GM21619 (cell line): Measurements from ENCODE around the gene VPS37C.
"Not testable (repeated sequence)": the region's sequence is repeated elsewhere in the genome, so short reads cannot be mapped to it uniquely, and the experiment has no call there.

ENCODE experiments used
- ATAC-seq: cut with Tn5 transposase; IDR thresholded peaks from one replicate; pipeline ENCODE4 v1.9.1; 2021; ENCODE audit not compliant: unreplicated experiment

The VPS37C gene

DNA sequence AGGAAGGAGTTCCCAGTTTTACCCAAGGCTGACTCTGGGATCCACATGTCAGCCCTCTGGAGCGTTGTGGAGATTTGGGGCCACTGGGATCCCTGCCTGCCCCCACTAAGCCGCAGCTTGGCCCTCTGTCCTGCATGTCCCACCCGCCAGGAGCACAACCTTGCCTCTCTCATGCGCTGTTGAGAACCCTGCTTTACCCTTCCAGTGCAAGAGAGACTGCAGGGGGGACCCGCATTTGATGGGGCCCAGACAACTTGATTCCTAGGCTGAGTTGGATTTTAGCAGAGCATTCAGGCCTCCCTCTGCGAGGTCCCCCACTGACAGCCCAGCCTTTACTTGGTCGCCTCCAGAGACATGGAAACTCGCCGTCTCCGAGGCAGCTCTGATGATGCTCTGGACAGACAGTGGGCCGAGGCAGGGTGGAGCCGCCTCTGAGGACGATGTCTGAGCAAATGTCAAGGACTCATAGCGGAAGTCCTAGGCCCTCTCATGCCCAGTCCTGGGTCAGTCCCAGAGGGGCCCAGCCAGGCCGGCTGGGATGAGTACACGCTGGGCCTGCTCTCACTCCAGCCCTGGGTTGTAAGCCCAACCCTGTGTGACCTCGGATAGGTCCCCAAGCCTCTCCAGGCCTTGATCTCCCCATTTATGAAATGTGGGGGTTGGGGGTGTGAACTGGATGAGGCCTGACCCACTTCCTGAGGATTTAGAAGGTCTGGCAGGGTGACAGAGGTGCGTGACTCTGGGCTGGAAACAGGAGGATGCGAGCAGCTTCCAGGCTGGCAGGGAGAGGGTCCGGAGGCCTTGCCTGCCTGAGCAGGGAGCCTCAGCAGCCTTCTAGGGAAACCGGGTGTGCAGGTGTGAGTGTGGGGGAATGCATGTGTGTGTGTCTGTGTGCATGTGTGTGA, 58.3 kb downstream of the VPS37C start:
- ATAC-seq = no peak

DNA sequence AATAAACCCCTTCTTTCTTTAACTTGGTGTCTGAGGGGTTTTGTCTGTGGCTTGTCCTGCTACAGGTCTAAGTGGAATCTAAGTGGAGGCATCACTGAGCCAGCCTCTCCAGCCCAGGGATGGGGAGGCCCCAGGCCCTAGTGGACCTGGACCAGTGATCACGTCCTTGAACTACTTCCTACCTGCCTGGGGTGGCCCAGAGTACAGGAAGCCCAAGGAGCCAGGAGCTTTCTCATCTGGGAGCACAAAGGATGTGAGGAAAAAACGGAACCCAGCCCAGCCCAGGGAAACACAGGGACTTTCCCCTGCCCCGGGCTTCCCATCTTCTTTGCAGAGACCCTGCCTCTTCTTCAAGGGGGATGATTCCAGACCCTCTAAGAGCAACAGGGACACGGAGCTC, 62.4 kb downstream of the VPS37C start:
- no peak for ATAC-seq

DNA sequence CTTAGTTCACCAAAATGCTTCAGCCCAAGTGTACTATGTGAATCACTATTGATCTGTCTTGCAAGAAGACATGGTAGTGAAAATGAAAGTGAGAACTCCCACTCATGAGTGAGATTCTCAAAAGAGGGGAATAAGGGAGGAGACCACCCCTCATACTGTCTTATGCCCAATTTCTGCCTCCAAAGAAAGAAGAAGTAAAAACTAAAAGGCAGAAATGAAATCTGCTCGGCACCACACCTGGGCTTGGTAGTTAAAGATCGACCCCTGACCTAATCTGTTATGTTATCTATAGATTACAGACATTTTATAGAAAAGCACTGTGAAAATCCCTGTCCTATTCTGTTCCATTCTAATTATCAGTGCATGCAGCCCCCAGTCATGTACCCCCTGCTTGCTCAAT, 63.0 kb downstream of the VPS37C start:
- ATAC-seq = not testable (repeated sequence)

DNA sequence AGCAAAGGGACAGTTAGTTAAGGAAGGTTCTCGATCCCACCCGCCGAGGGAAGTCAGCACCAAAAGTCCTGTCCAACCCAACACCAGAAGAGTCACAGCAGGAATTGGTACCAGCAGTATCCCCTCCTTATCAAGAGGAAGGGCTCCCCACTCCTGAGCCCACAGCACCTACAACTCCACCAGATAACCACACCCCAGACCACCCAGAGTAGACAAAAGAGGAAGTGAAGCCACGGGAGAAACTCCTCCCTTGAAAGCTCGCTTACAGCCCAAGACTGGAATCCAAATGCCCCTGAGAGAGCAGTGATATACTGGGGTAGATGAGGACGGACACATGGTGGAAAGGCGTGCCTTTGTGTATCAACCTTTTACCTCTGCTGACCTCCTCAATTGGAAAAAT, 66.2 kb downstream of the VPS37C start:
- no peak for ATAC-seq

DNA sequence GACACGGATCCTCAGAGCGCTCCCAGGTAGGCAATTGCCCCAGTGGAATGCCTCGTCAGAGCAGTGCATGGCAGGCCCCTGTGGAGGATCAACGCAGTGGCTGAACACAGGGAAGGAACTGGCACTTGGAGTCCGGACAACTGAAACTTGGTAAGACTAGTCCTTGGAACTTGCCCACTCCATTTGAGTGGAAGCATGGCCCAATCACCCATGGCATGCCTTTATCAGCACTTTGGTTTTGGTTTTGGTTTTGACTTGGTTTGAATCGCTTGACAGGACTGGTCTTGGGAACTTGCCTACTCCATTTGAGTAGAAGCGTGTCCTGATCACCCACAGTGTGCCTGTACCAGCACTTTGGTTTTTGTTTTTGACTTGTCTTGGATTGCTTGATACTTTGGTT, 67.1 kb downstream of the VPS37C start:
- ATAC-seq = not testable (repeated sequence)

DNA sequence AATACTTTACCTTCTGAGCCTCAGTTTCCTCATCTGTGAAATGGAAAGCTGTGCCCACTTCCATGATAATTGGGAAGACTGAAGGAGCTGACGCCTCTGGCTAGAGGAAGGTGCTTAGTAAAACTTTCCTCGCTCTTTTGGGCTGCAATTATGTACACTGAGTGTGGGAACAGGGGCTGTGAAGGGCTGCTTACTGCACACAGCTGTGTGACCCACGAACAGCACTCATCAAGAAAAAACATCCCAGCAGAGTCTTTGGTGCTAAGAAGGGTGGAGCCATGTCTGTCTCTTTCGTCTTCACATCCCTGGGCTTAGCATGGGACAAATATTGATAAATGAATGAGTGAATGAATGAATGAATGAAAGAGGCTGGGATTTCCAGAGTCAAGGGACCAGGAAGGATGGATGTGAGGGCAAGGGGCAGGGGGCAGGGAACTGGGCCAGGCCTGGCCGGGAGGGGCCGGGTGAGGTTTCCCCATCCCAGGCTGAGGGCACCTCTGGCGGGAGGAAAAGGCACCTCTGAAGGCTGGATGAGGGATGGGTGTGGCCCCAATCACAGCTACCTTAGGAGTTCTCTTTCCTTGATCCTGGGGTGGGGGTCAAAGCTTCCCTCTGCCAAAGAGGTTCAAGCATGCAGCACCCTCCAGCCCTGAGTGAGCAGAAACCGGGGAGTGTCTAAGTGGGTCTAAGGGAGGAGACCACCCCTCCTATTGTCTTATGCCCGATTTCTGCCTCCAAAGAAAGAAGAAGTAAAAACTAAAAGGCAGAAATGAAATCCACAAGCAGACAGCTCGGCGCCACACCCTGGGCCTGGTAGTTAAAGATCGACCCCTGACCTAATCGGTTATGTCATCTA, 68.1 kb downstream of the VPS37C start:
- ATAC-seq = no peak

DNA sequence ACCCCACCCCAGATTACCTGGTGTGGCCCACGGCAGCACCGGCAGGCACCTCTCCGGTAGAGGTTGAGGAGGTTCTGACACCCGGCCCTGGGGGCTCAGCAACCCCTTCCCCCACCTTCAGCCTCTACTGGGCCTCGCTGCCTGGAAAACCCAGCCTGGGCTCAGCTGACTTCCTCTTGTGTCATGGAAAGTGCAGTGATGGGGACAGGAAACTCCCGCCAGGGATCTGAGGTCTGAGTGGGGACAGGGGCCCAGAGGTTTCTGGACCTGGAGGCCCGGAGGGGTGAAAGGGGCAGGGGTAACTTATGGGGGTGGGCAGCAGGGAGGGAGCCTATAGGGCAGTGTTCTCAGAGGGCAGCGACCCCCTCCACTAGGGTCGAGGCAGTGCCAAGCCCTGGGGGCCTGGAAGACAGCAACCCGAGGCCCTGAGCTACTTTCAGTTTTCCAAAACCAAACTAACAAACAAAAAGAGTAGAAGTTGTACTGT, 68.9 kb downstream of the VPS37C start:
- no peak for ATAC-seq

DNA sequence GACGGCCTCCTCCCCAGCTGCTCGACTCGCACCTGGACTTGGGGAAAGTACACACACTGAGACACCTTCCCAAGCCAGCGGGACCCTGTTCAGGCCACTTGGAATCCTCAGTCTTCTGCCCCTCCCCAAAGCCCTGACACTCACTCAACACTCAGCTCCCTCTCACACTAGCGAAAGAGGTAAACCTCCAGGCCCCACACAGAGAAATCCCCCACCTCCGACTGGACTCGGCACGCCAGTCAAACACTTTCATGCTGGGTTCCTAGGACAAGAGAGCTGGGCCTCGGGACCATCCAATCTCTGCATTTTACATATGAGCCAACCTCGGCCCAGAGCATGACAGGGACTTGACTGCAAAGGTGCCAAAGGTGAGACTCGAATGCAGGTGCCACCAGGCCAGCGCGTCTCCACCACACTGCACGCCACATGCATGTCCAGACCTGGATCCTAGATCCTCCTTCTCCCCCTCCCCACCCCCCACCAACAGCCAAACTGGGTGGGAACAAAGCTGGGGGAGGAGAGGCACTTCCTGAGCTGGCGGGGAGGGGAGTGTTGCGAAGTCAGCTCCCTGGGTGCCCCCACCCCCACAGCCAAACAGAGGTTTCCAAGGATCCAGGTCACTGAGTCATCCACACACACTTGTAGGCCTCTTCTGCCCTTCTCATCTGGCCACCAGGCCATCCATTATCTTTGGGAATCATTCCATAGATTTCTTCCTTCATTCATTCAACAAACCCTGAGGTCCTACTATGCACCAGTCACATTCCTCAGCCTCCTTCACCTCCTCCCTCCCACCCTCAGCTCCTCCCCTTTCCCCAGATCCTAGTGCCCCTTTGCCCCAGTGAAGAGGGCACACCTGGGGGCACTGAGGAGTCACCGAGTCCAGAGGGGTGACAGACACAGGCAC, 69.6 kb downstream of the VPS37C start:
- no peak for ATAC-seq

DNA sequence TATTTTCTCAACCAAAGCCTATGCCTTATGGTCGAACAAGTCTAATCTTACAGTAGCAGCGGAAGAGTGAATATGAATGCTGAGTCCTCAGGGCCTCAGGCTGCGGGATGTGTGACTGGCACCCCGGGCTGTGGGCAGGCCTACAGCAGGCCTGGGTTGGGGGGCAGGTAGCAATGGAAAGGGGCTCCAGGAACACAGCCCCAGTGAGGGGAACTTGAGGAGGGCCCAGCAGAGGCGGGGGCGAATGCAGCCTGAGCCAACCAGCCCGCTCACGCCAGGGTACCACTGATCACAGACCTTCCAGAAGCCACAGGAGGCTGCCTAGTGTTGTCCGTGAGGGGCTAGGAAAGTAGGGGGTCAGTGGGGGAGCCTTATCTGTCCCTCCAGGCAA, 70.2 kb downstream of the VPS37C start:
- ATAC-seq = no peak

DNA sequence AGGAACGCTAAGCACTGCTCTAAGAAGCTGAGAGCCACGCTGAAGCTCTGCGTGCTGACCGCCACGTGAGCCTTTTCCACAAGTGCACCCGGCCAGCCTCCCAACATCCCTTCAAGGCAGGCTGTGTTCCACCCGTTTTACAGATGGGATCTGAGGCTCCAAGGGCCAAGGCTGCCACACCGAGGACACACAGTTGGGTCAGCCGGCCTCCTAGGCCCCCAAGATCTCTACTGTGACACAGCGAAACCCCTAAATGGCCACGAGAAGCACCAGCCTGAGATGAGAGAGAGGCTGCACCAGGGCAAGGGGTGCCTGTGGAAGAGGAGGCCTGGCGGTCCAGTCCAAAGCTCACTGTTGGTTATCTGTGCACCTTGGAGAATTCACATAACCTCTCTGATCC, 70.7 kb downstream of the VPS37C start:
- ATAC-seq = no peak

DNA sequence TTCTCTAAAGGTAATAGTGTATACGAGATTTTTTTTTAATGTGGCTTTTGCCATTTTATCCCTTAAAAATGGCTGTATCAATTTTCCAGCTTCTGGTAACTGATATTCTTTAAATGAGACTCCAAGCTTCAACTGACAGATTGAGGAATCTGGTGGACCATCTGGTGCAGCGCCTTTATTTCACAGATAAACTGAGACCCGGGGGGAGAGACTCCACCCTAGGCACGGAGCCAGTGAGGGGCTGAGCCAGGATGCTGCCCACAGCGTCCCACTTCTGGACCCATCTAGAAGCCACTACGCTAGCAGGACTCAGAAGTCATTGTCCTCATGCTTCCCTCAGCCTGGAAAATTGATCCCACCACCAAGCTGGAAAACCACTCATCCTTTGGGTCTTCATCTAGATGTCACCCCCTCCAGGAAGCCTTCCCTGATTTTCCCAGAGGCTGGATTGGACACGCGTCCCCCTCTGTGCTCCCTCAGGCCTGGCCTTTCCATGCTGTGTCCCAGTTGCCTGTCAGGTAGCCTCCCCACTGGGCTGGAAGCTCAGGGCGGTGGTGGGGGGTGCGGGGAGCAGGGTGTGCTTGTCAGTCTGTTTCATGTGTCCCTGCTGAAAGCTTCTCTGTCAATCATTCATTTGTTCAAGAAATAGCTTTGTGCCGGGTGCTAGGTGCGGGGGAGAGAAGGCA, 71.3 kb downstream of the VPS37C start:
- no peak for ATAC-seq

DNA sequence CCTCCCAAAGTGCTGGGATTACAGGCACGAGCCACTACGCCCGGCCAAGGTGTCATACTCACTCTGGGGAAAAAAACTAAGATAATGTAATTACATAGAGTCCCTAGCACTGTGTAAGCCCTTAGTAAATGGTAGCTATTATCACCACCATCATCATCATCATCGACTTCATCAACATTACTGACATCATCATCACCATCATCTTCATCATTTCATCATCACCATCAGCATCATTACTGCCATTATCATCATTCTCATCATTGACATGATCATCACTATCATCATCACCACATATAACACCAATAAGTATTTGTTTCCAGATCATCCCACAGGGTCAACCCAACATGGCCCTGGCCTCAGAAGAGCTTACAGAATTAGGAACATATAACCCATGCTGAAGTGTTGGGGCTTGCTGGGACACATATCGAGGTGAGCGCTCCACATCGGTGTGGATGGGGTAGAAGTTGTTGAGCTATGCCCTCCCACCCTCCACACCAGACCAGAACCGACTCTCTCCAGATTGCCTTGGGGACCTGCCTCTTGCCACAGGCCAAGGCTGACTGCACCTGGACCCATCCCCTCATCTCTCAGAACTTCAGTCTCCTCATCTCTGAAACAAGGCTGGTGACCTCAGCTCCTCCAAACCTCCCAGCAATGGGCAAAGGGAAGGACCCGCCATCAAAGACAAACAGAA, 73.7 kb downstream of the VPS37C start:
- ATAC-seq = no peak

DNA sequence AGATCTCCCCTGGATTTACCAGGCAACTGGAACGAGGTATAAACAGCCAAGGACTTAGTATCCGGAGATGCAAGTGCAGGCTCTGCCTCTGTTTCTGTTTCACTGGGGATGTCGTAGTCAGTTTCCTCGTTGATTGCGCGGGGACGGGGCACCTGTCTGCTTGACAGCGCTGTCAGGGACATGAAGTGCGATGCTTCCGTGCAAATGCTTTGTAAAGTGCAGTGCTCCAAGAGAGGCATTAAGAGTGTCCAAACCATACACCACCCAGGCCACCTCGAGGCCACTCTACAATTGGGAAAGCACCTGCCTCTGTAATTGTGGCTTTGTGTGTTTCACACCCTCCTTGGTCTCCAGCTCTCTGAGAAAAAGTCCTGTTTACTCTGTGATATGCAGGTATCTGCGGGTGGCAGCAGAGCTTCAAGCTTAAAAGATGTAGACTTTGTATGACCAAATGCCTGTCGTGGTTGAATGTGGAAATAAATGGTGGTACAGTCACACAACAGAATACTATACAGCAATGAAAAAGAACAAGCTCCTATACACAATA, 77.6 kb downstream of the VPS37C start:
- no peak for ATAC-seq

DNA sequence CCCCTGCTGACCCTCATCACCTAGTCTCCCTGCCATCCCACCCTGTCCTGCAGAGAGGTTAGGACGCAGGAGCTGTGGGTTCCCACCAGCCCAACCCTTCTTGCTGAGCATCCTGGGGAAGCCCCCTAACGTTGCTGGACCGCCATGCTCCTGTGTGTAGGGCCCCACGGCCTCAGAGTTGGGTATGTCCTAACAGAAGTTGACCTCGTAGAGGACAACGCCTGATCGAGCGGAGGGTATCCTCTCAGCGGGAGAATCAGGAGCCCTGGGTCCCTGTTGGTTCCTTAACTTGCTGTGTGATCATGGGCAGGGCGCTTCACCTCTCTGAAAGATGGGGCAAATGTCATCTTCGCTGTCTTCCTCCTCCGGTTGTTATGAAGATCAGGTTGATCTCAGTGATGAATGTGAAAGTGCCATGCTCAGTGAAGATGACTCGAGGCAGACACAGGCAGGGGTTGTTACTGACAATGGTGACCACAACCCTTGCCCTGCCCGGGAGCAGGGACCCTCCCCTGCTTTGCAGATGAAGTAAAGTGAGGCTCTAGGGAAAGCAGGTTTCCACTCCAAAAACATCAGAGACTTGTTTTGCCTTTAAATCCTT, 78.2 kb downstream of the VPS37C start:
- ATAC-seq = no peak

DNA sequence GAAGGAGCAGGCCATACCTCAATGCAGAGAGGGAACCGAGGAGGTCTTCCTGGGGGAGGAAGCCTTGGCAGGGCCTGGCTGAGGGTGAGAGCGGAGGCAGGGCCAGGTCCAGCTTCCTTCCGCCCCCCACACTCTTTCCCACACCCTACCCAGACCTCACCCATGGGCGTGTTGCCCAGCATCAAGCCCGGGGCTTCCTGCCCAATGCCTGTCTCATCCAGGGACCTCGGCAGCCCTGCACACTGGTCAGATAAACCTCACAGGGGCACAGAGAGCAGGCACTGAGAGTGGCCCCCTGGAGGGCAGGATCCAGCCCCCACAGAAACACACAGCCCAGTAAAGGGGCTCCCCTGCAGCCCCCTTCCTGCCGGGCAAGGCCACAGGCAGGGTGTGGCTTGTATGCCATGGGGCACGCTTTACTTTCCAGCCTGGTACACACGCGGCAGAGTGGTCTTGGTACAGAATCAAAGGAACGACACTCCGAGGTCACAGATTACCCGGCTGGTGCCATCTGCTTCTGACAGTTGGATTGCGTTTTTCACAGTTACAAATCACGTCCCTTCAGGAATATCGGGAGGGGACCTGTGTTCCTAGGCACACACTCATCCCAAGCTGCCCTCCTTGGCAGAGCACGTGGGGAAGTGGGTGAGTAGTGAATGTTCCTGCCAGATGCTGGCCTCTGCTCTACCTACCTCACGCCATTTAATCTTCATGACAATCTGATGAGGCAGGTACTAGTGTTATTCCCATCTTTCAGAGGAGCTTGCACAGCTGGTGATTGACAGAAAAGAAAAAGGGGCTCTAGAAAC, 79.0 kb downstream of the VPS37C start:
- no peak for ATAC-seq

DNA sequence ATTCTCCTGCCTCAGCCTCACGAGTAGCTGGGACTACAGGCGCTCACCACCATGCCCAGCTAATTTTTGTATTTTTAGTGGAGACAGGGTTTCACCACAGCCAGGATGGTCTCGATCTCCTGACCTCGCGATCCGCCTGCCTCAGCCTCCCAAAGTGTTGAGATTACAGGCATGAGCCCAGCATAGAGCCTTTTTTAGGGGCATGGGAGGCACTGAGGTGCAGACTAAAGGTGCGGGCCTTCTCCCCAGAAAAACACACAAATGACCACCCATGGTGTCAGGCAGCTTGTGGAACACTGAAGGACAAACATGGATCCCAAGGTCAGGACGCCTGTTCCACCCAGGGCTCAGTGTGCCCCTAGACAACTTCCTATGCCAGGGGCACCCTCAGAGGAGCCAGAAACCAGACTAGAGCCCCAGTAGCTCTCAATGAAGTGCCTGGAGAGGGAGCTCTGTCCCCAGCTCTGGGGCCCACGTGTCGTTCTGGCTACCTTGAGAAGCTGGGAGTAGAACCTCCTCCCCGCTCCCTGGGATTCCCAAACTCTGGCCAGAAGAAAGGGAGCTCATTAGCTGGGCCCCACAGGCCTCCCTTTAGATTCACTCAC, 80.1 kb downstream of the VPS37C start:
- ATAC-seq = no peak

DNA sequence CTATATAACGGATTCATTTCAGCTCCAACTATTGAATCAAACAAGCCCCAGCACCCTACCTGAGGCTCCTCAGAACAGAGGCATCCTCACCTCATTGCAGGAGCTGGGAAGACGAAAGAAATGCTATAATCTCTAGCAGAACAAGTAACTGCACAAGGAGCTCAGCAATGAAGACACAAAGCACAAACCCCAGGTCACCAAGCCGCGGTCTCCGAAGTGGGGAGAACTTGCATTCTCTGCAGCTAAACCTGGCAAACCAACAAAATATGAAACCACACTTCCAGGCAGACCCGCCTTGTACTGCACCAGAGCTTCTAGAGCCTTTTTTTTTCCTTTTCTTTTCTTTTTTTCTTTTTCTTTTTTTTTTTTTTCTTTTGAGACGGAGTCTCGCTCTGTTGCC, 80.7 kb downstream of the VPS37C start:
- ATAC-seq = no peak
